ENCODE data around the gene DPH7.
"Not testable (repeated sequence)": the region's sequence is repeated elsewhere in the genome, so short reads cannot be mapped to it uniquely, and the experiment has no call there.

DPH7 gene

DNA sequence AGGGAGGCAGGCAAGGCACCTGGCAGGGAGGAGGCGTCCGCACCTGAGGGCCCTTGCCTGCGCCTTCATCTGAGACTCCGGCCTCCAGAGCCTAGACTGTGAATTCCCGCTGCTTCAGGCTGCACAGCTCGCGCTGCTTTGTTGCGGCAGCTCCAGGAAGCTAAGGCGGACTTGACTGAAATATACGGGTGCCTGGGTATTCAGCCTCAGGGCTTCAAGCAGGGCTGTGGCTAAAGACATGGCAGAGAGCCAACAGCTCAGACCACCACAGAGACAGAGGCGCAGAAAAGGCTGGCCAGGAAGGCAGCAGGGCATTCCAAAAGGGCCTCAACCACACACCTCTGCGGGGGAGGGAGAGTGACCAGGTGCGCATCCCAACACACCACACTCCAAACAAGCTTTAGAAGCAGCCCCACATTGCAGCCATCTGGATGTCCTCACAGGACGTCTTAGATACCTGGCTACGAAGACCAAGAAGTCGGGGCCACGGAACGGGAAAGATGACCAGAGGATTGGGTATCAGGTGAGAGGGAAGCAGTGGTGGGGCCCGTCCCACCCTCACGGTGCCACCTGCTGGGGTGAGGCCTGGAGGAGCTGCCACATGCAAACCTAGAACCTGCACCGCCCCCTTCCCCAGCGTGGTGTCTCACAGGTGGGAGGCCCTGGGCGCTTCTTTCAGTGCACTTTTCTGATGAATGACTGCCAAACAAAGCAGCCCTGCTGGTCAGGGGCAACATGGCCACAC, 1.7 kb upstream of the DPH7 start:
- no peak for DNase-seq

DNA sequence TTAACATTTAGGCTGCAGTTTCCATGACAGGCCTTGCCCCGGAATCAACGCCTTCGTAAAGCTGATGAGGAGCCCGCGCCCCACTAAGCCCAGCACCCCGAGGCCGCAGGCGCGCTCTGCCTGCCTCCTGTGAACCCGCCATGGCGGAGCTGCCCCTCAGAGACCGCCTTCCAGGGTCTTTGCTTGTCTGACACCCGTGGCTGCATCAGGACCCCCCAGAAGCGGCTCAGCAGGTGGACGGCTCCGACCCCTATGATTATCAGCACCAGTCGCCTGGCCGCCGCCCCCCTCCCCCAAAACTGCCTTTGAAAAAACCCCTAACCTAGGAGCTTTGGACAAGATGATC, 507 bp upstream of the DPH7 start:
- no peak for DNase-seq

DNA sequence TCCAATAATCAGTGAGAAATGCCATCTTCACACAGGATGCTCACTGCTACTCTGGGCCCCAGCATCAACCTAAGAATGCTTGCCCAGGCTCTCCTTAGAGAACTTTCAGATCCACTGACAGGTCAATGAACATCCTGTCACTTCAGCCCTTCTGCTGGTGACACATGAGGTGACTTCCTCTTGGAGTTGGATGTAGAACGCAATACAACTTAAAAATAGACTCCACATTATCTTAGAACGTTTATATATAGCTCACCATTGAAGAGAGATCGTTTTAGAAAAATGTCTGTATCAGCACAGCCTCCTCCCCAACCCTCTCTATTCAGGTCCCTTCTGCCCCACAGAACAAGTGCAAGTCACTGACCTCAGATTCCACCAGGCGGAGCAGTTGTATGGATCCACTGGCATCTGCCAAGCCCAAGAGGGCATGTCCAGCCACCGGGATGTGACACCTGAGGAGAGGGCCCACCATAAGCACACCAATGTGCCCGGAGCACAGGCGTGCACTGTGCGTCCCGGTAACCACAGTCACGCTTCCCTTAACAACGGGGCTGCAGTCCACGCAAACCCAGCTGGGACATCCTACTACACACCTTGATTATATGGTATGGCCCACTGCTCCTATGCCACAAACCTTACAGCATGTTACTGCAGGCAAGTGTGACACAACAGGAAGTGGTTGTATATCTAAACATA, 2.9 kb downstream of the DPH7 start:
- DNase-seq = no peak

DNA sequence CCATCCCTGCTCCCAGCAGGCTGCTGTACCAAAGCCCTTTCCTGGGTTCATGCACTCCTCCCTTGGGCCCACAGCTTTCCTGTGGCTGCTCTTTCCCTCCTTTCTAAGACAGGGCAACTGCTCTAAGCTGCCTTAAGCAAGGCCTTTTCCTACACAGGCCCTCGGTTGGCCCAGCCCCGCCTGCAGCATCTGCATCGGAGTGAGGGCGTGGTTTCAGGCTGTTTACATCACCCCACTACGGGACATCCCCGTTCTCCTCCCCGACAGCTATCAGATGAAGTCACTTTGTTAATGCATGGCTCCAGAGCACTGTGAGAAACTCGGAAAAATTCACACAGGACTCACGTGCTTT, 3.4 kb downstream of the DPH7 start:
- no peak for DNase-seq

DNA sequence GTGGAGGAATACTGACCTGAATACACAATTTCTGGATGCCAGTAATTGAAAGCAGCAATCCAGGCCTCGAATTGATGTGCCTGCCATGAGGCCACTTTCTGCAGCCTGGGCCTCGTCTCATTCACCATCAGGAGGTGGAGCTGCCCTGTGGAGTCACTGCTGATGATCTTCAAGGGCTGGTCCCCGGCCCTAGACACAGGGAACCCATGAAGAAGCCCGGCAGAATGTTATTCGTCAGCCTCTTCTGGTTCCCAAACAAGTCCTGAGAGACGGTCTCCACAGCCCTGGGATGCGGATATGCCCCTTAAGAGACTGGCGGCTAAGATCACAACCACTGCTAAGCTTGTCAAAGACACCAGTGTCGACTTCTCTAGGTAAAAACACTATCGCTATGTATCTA, 4.5 kb downstream of the DPH7 start:
- DNase-seq = no peak

- no peak for DNase-seq
Measured at GRCh38 chr9:137570566-137570965, 8.2 kb downstream of the DPH7 start.

GRCh38 chr9:137569609-137570203, 9.0 kb downstream of the DPH7 start:
- no peak for DNase-seq

GRCh38 chr9:137568445-137568844, 10.3 kb downstream of the DPH7 start:
- not testable (repeated sequence) for DNase-seq

GRCh38 chr9:137564817-137565411, 13.8 kb downstream of the DPH7 start:
- no peak for DNase-seq

DNA sequence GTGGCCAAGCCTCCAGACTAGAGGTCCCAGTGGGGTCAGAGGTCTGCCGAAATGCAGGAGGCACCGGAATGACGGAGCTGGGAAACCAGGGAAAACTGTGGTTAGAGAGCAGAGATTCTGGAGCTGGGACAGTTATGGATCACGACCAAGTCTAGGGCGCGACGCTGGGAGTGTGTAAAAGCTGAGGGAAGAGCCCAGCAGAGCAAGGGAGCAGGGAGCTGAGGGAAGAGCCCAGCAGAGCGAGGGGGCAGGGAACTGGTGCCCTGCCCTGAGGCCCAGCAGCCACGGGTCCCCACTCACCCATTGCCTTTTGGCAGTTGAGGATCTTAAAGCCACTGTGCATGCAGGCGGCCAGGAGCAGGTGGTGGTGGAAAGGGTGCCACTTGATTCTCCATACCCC, 14.6 kb downstream of the DPH7 start:
- DNase-seq = no peak

GRCh38 chr9:137558127-137558526, 20.6 kb downstream of the DPH7 start:
- DNase-seq = no peak

- no peak for DNase-seq
Measured at GRCh38 chr9:137556069-137556838, 22.5 kb downstream of the DPH7 start.

DNA sequence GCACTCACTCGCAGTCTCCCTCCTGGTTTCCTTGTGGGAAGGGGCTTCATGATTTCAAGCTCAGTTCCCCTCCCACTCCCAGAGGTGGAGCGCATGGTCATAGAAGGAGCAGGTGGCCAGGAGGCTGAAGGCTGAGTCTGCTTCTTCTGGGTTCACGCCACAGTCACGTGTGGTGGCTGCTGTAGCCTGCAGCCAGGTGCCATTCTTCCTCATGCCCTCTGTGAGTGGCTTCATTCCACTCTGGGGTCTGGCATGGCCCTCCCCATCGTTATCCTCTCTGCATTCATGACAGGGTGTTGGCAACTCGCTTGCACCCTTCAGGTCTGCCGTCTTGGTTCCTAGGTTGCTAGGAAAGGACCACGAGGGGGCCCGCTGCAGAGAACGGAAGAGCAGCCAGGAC, 23.5 kb downstream of the DPH7 start:
- DNase-seq = no peak

DNA sequence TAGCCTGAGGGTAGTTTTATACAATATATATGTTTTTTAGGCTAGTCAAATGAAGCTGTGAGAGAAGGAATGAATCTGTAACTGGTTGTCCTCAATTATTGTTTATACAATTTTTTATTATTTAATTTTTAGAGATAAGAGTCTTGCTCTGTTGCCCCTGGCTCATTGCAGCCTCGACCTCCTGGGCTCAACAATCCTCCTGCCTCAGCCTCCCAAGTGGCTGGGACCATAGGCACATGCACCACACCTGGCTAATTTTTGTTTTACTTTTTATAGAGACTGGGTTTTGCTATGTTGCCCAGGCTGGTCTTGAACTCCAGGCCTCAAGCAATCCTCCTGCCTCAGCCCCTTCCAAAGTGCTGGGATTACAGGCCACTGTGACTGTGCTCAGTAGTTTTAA, 24.4 kb downstream of the DPH7 start:
- no peak for DNase-seq

DNA sequence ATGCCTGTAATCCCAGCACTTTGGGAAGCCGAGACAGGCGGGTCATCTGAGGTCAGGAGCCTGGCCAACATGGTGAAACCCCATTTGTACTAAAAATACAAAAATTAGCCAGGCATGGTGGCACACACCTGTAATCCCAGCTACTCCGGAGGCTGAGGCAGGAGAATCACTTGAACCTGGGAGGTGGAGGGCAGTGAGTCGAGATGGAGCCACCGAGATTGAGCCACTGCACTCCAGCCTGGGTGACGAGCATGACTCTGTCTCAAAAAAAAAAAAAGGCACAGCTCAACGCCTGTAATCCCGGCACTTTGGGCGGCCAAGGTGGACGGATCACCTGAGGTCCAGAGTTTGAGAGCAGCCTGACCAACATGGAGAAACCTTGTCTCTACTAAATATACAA, 25.1 kb downstream of the DPH7 start:
- DNase-seq = not testable (repeated sequence)

DNA sequence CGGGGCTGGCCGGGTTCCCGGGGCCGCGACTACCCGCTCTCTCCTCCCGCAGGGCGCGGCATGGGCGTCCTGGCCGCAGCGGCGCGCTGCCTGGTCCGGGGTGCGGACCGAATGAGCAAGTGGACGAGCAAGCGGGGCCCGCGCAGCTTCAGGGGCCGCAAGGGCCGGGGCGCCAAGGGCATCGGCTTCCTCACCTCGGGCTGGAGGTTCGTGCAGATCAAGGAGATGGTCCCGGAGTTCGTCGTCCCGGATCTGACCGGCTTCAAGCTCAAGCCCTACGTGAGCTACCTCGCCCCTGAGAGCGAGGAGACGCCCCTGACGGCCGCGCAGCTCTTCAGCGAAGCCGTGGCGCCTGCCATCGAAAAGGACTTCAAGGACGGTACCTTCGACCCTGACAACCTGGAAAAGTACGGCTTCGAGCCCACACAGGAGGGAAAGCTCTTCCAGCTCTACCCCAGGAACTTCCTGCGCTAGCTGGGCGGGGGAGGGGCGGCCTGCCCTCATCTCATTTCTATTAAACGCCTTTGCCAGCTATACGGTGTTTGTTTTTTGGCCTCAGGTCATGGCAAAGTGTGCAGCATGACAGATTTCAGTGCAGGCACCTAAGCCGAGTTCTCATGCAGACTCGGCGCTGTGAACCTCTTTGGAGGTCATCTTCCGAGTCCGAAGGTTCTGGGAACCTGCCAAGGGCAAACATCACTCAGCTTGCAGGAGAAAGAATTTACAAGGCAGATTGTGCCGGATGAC, 26.5 kb downstream of the DPH7 start:
- DNase-seq = no peak

GRCh38 chr9:137551264-137552021, 27.3 kb downstream of the DPH7 start, which contains the start of gene MRPL41:
MRPL41 (plus strand) TSS chr9:137551879; CDS start chr9:137552082, 203 bp downstream.
- peak; percentile 75 for DNase-seq

- DNase-seq = not testable (repeated sequence)
Measured at GRCh38 chr9:137550958-137551263, 27.8 kb downstream of the DPH7 start.

- DNase-seq = peak; percentile 52
Measured at GRCh38 chr9:137550231-137550621, 28.5 kb downstream of the DPH7 start, which contains the start of gene PNPLA7. PNPLA7 (minus strand) TSS chr9:137550402; CDS start chr9:137550197, 205 bp downstream.

DNA sequence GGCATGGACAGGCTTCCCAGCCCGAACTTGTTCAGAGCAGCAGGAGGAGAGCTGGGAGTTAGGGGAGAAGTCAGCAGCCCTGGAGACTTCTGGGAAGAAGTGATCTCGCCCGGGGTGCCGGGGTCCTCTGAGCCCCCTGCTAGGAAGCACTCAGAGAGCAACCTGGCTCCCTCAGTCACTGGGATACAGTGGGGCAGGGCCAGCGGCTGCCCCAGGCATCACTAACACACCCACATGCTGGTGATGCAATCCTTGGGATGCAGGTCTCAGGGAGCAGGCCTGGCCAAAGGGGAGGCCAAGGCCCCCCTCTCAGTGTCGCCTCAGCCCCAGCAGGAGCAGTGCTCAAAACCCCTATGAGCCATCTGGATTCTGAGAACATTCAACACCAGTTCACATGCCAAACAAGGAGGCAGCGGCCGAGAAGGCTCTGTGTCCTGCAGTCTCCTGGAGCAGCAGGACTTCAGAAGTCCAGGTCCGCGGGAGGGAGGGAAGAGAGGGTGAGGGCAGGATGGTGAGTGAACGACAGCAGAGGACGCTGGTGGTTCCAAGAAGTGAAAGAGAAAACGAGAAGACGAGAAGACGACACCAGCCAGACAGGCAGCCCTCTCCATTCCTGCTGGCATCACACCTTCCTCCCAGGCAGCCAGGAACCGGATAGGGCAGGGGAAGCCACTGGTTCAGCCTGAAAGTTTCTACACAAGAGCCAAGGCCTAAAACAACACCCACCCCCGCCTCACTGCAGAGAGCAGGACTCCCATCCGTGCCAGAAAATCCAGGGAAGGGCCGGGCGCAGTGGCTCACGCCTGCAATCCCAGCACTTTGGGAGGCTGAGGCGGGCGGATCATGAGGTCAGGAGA, 30.8 kb downstream of the DPH7 start:
- DNase-seq = no peak

GRCh38 chr9:137545123-137545522, 33.6 kb downstream of the DPH7 start:
- DNase-seq = no peak
